HEK293 (cell line): Measurements from ENCODE around the gene ABHD17B.

ENCODE experiments used
- CTCF ChIA-PET: fragments of 350-600 bp; formaldehyde crosslinking; extraction: SDS; loops from one replicate; lab custom pipeline; 2021; ENCODE audit warnings: antibody characterized with exemption; lab: Yijun Ruan, JAX
- POLR2A ChIA-PET: fragments of 300-600 bp; formaldehyde crosslinking; extraction: SDS; loops from one replicate; lab custom pipeline; 2020; ENCODE audit warnings: antibody characterized with exemption, inconsistent platforms; lab: Yijun Ruan, JAX
- H3K27ac ChIP-seq: fragments of 200-500 bp; sonication (Bioruptor generic); 2 replicates; pipeline ENCODE4 v1.5.1; 2014; ENCODE audit warnings: low read depth, low read length, control low read depth, inconsistent platforms; ENCODE audit errors: extremely low read depth
- H3K36me3 ChIP-seq, 2 experiments: fragments of 200-500 bp in 1 of 2; sonication (Bioruptor generic) in 1 of 2; 1 replicate in 1 of 2; 2 replicates in 1 of 2; pipeline ENCODE4 v1.5.1; 2014 to 2017; ENCODE audit warnings: inconsistent platforms in 2 of 2, low read length in 2 of 2; ENCODE audit not compliant: control insufficient read depth in 2 of 2, insufficient read depth in 1 of 2
- H3K4me1 ChIP-seq: fragments of 200-500 bp; sonication (Bioruptor generic); 2 replicates; pipeline ENCODE4 v1.5.1; 2014; ENCODE audit warnings: mild to moderate bottlenecking, low read length, inconsistent platforms; ENCODE audit not compliant: control insufficient read depth, insufficient read depth
- H3K4me3 ChIP-seq: 2 replicates; pipeline ENCODE4 v1.5.1; 2011; ENCODE audit warnings: low read depth, mild to moderate bottlenecking, control low read depth, low read length, moderate library complexity
- H3K9me3 ChIP-seq: fragments of 200-500 bp; sonication (Bioruptor generic); 2 replicates; pipeline ENCODE4 v1.5.1; 2014; ENCODE audit warnings: low read depth, low read length, inconsistent platforms; ENCODE audit not compliant: control insufficient read depth, insufficient read depth
- HOXA7 ChIP-seq: sonication (generic); formaldehyde crosslinking; IDR thresholded peaks from 2 replicates; pipeline ENCODE4 v1.8.1; 2022; ENCODE audit warnings: missing genetic modification reagents, borderline replicate concordance
- PRDM1 ChIP-seq: fragments of 450-650 bp; formaldehyde crosslinking; IDR thresholded peaks from 2 replicates; pipeline ENCODE4; 2016; ENCODE audit warnings: missing biosample characterization, missing genetic modification characterization
- SALL2 ChIP-seq: fragments of 450-650 bp; formaldehyde crosslinking; IDR thresholded peaks from 2 replicates; pipeline ENCODE4 v1.5.0; 2017; ENCODE audit warnings: missing biosample characterization, mild to moderate bottlenecking, missing genetic modification characterization, borderline replicate concordance
- SCRT2 ChIP-seq: fragments of 450-650 bp; formaldehyde crosslinking; IDR thresholded peaks from 2 replicates; pipeline ENCODE4 v1.5.1; 2016; ENCODE audit warnings: missing biosample characterization, missing genetic modification characterization
- SETDB1 ChIP-seq: IDR thresholded peaks from one replicate; pipeline ENCODE4 v1.6.1; 2017; ENCODE audit warnings: mild to moderate bottlenecking, low read length, moderate library complexity, mixed read lengths; ENCODE audit not compliant: insufficient read length
- TRIM28 ChIP-seq: IDR thresholded peaks from 2 replicates; pipeline ENCODE4 v1.6.1; 2011; ENCODE audit warnings: low read length, control low read depth, borderline replicate concordance
- YY1 ChIP-seq: fragments of 450-650 bp; formaldehyde crosslinking; IDR thresholded peaks from 2 replicates; pipeline ENCODE4 v1.5.1; 2018; ENCODE audit warnings: missing biosample characterization, missing genetic modification characterization
- ZBTB8A ChIP-seq: fragments of 450-650 bp; formaldehyde crosslinking; IDR thresholded peaks from 2 replicates; pipeline ENCODE4 v1.5.1; 2016; ENCODE audit warnings: missing biosample characterization, missing genetic modification characterization
- ZIC2 ChIP-seq: fragments of 450-650 bp; formaldehyde crosslinking; IDR thresholded peaks from 2 replicates; pipeline ENCODE4 v1.5.1; 2016; ENCODE audit warnings: missing biosample characterization, missing genetic modification characterization
- ZNF175 ChIP-seq: fragments of 450-650 bp; formaldehyde crosslinking; IDR thresholded peaks from 2 replicates; pipeline ENCODE4 v1.5.1; 2016; ENCODE audit warnings: missing biosample characterization, missing genetic modification characterization
- ZNF211 ChIP-seq: fragments of 450-650 bp; formaldehyde crosslinking; IDR thresholded peaks from 2 replicates; pipeline ENCODE4 v1.5.1; 2016; ENCODE audit warnings: low read depth, missing biosample characterization, missing genetic modification characterization
- ZNF223 ChIP-seq: fragments of 450-650 bp; formaldehyde crosslinking; IDR thresholded peaks from 2 replicates; pipeline ENCODE4 v1.5.1; 2016; ENCODE audit warnings: missing biosample characterization, missing genetic modification characterization
- ZNF239 ChIP-seq: fragments of 450-650 bp; formaldehyde crosslinking; IDR thresholded peaks from 2 replicates; pipeline ENCODE4 v1.5.1; 2016; ENCODE audit warnings: missing biosample characterization, missing genetic modification characterization
- ZNF366 ChIP-seq: fragments of 450-650 bp; formaldehyde crosslinking; conservative IDR thresholded peaks from 2 replicates; pipeline ENCODE4 v1.5.1; 2016; ENCODE audit warnings: missing biosample characterization, missing genetic modification characterization
- ZNF394 ChIP-seq: fragments of 450-650 bp; formaldehyde crosslinking; IDR thresholded peaks from 2 replicates; pipeline ENCODE4 v1.5.1; 2016; ENCODE audit warnings: missing biosample characterization, missing genetic modification characterization, mild to moderate bottlenecking, moderate library complexity, borderline replicate concordance
- ZNF416 ChIP-seq: fragments of 450-650 bp; formaldehyde crosslinking; IDR thresholded peaks from 2 replicates; pipeline ENCODE4 v1.5.1; 2016; ENCODE audit warnings: missing biosample characterization, missing genetic modification characterization
- ZNF426 ChIP-seq: fragments of 450-650 bp; formaldehyde crosslinking; IDR thresholded peaks from 2 replicates; pipeline ENCODE4 v1.5.1; 2017; ENCODE audit warnings: missing biosample characterization, missing genetic modification characterization, mild to moderate bottlenecking, inconsistent platforms, moderate library complexity
- ZNF514 ChIP-seq: fragments of 450-650 bp; formaldehyde crosslinking; IDR thresholded peaks from 2 replicates; pipeline ENCODE4 v1.5.1; 2016; ENCODE audit warnings: missing biosample characterization, missing genetic modification characterization
- ZNF518A ChIP-seq: fragments of 450-650 bp; formaldehyde crosslinking; conservative IDR thresholded peaks from 2 replicates; pipeline ENCODE4 v1.5.1; 2016; ENCODE audit warnings: low read depth, missing biosample characterization, missing genetic modification characterization
- ZNF623 ChIP-seq: fragments of 450-650 bp; formaldehyde crosslinking; IDR thresholded peaks from 2 replicates; pipeline ENCODE4 v1.5.1; 2016; ENCODE audit warnings: missing biosample characterization, missing genetic modification characterization
- ZNF664 ChIP-seq: fragments of 450-650 bp; formaldehyde crosslinking; IDR thresholded peaks from 2 replicates; pipeline ENCODE4 v1.5.1; 2016; ENCODE audit warnings: missing biosample characterization, missing genetic modification characterization
- ZNF768 ChIP-seq: fragments of 450-650 bp; formaldehyde crosslinking; IDR thresholded peaks from 2 replicates; pipeline ENCODE4 v1.5.1; 2018; ENCODE audit warnings: missing biosample characterization, mild to moderate bottlenecking, missing genetic modification characterization
- ZSCAN16 ChIP-seq: fragments of 450-650 bp; formaldehyde crosslinking; IDR thresholded peaks from 2 replicates; pipeline ENCODE4 v1.5.1; 2016; ENCODE audit warnings: missing biosample characterization, missing genetic modification characterization
- TF ChIP-seq, protein P1 (sequence below): fragments of 450-650 bp; IDR thresholded peaks from 2 replicates; pipeline ENCODE4 v1.5.1; 2018; ENCODE audit warnings: missing biosample characterization, missing genetic modification characterization

ABHD17B gene

GRCh38 chr9:71839668-71840067 is 71.3 kb downstream of the ABHD17B start:
- ChIA-PET CTCF (no interaction called here), POLR2A (no interaction called here)
- no peaks in the 10 kb centered on the region for H3K36me3 ChIP-seq
- TF ChIP-seq ZBTB8A (tag by site-specific recombination) (no peak), ZNF514 (tag by site-specific recombination) (no peak), ZIC2 (tag by site-specific recombination) (no peak), HOXA7 (CRISPR knock-in tag) (no peak), SCRT2 (tag by site-specific recombination) (no peak), ZNF426 (no peak), YY1 (tag by site-specific recombination) (no peak)
- H3K4me3 ChIP-seq, result no peak overlapping the region
- H3K4me1 ChIP-seq, result no peaks in the 10 kb centered on the region
- H3K9me3 ChIP-seq, result no peaks in the 10 kb centered on the region
- H3K27ac ChIP-seq, result no peak overlapping the region

DNA sequence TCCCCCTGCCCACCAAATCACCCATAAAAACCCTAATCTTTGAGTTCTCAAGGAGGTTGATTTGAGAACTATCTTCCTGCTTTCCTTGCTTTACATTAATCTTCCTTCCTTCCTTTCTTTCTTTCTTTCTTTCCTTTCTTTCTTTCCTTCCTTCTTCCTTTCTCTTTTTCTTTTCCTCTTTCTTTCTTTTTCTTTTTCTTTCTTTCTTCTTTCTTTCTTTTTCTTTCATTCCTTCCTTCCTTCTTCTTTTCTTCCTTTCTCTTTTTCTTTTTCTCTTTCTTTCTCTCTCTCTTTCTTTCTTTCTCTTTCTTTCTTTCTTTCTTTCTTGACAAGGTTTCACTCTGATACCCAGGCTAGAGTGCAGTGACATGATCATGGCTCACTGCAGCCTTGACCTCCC is 75.4 kb downstream of the ABHD17B start:
- no peak overlapping the region for H3K4me3 ChIP-seq
- ChIA-PET POLR2A (no interaction called here), CTCF (no interaction called here)
- no peak overlapping the region for H3K27ac ChIP-seq
- H3K36me3 ChIP-seq, result no peaks in the 10 kb centered on the region
- H3K4me1 ChIP-seq, result no peaks in the 10 kb centered on the region
- H3K9me3 ChIP-seq, result no peaks in the 10 kb centered on the region
- TF ChIP-seq ZNF211 (tag by site-specific recombination) (no peak), ZNF366 (tag by site-specific recombination) (peak; percentile 77), PRDM1 (tag by site-specific recombination) (peak; percentile 79)
- TF ChIP-seq, all 188 proteins: peak for 2

GRCh38 chr9:71830929-71831328 is 80.1 kb downstream of the ABHD17B start:
- Histone ChIP-seq H3K9me3 (no peaks in the 10 kb centered on the region), H3K4me1 (no peaks in the 10 kb centered on the region), H3K4me3 (no peak overlapping the region), H3K36me3 (no peaks in the 10 kb centered on the region), H3K27ac (no peak overlapping the region)
- ChIA-PET CTCF (no interaction called here), POLR2A (no interaction called here)
- TF ChIP-seq SCRT2 (tag by site-specific recombination) (peak; percentile 74), ZNF175 (no peak)

DNA sequence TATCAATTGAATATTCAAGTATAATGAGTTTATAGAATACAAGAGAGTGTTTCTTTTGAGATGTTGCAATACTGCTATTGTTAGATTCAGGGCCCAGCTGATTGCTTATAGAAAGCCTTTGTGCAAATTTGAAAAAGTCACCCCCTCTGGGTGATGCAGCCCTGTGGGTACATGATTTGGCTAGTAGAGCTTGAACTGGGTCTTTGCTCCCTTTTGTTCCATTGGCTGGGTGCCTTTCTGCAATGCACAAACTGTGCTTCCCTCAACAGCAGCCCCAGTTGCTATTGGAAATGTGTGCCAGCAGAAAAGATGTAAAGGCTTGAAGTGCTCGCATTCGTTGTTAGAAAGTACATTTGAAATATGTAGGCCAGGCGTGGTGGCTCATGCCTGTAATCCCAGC is 80.8 kb downstream of the ABHD17B start:
- ChIA-PET POLR2A (interaction anchor here (1.1 kb wide), 1 partner anchor 81 kb away, joined by 3 read pairs; the partner anchor contains the start of genes ABHD17B and C9orf85), CTCF (interaction anchor here (0.6 to 1.0 kb wide), 4 partner anchors 11 to 180 kb away, joined by 3 to 6 read pairs (median 3); no protein-coding TSS in a partner anchor)
- H3K36me3 ChIP-seq, result no peaks in the 10 kb centered on the region
- no peaks in the 10 kb centered on the region for H3K4me1 ChIP-seq
- H3K9me3 ChIP-seq, result no peaks in the 10 kb centered on the region
- H3K27ac ChIP-seq, result no peak overlapping the region
- no peak overlapping the region for H3K4me3 ChIP-seq
- no peak for TF ChIP-seq ZNF223 (tag by site-specific recombination)
- TF ChIP-seq ZNF416, result no peak
- TF ChIP-seq SETDB1, result no peak
- no peak for TF ChIP-seq ZNF518A
- TF ChIP-seq ZNF623 (tag by site-specific recombination), result no peak
- TF ChIP-seq ZNF664 (tag by site-specific recombination), result no peak
- TF ChIP-seq TRIM28, result no peak
- TF ChIP-seq, protein P1, sequence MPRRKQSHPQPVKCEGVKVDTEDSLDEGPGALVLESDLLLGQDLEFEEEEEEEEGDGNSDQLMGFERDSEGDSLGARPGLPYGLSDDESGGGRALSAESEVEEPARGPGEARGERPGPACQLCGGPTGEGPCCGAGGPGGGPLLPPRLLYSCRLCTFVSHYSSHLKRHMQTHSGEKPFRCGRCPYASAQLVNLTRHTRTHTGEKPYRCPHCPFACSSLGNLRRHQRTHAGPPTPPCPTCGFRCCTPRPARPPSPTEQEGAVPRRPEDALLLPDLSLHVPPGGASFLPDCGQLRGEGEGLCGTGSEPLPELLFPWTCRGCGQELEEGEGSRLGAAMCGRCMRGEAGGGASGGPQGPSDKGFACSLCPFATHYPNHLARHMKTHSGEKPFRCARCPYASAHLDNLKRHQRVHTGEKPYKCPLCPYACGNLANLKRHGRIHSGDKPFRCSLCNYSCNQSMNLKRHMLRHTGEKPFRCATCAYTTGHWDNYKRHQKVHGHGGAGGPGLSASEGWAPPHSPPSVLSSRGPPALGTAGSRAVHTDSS (tag by site-specific recombination), result no peak
- TF ChIP-seq ZNF768 (tag by site-specific recombination), result no peak
- TF ChIP-seq ZNF394 (tag by site-specific recombination), result no peak
- TF ChIP-seq ZNF514 (tag by site-specific recombination), result no peak
- no peak for TF ChIP-seq ZNF239
- TF ChIP-seq ZSCAN16 (tag by site-specific recombination), result no peak
- TF ChIP-seq SALL2, result no peak
